Esophagus muscularis mucosa (tissue), 4 donors: ENCODE measurements around the gene EPSTI1.

Experiments used
- CTCF ChIP-seq, 3 experiments: fragments of 200-600 bp in 2 of 3; fragments of 450-650 bp in 1 of 3; sonication (generic) in 2 of 3; IDR thresholded peaks; one replicate each; pipeline ENCODE4 v1.5.1; 2017 to 2019; ENCODE audit warnings: antibody characterized with exemption in 3 of 3, mild to moderate bottlenecking in 2 of 3, moderate library complexity in 1 of 3
- EP300 ChIP-seq: sonication (generic); formaldehyde crosslinking; IDR thresholded peaks from one replicate; pipeline ENCODE4 v1.6.1; 2017; ENCODE audit warnings: antibody characterized with exemption
- POLR2A ChIP-seq: fragments of 450-650 bp; IDR thresholded peaks from one replicate; pipeline ENCODE4 v1.6.1; 2017; ENCODE audit warnings: antibody characterized with exemption, moderate library complexity, mild to moderate bottlenecking, low read depth
- POLR2AphosphoS5 ChIP-seq, 2 donors: sonication (generic); formaldehyde crosslinking; IDR thresholded peaks; one replicate each; pipeline ENCODE4 v1.6.1; 2017; ENCODE audit warnings: antibody characterized with exemption in 2 of 2

- TF ChIP-seq CTCF (IDR thresholded peaks at IDR 0.05) (no peak), EP300 (no peak), POLR2A (no peak), POLR2AphosphoS5 (IDR thresholded peaks at IDR 0.05) (no peak)
These were observed 30.1 kb upstream of the EPSTI1 start for GRCh38 chr13:43021926-43022670.
